Jurkat, Clone E6-1 (cell line): ENCODE data around the gene NSL1.
"Not testable (repeated sequence)": the region's sequence is repeated elsewhere in the genome, so short reads cannot be mapped to it uniquely, and the experiment has no call there.

Experiments
- DNase-seq: peaks from one replicate; pipeline ENCODE4 v3.0.0-alpha.2; 2011; ENCODE audit warnings: low read depth, low spot score
- H3K4me3 ChIP-seq: 2 replicates; pipeline ENCODE4 v1.5.1; 2011; ENCODE audit warnings: mild to moderate bottlenecking, low read length, control low read depth, moderate library complexity

NSL1 gene

DNA sequence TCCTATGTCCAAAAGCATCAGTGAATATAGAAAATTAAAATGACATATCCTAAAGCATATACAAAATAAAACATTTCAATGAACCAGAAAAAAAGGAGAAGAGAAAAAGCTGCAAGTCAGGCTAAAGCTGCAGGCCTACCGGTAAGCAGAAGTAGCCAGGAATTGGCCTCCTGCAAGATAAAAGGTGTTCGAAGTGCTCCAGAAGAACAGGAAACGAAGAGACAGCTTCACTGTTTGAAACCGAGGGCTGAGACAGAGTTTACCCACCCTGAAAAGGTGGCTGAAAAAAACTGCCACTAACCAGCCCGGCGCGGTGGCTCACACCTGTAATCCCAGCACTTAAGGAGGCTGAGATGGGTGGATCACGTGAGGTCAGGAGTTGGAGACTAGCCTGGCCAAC is 37.4 kb downstream of the NSL1 start:
- peak; percentile 76 for DNase-seq
- peak overlapping the region; percentile 17 for H3K4me3 ChIP-seq

DNA sequence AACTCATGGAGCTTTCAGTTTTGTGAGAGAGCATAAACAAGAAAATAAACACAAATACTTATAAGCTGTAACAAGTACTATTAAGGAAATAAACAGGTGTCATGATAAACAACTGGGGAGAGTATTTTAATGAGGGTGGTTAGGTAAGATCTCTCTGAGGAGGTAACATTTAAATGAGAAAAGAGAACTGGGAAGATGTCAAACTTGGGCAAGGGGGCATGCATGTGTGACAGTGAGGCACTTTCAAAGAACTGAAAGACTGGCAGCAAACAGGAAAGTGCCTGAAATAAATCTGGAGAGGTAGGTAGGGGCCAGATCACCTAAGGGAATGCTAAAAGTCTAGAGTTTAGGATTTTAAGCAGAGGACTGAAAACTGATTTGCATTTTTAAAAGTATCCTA is 37.8 kb downstream of the NSL1 start:
- H3K4me3 ChIP-seq = peak overlapping the region; percentile 17
- DNase-seq = no peak

DNA sequence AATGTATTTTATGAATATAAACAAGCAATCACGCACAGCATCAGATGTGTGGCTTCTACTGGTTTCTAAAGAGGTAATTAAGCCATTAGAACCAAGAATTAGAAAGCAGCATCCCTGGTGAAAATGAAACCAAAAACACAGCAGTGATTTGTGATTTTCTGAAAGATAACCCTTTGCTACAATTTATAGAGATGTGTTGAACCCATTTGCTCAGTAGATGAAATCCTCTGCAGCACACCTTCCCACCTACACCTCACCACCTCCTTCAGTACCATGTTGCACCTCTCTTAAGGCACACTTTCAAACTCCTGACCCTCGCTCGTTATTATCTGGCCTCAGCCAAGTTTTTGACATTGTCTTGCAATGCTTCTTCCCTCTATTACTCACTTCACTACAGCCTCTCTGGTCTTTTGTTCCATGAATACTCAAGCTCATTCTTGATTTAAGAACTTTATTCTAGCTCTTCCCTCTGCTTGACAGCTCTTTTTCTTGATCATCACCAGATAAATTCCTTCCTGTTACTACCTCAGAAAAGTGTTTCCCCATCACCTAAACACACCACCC is 38.6 kb downstream of the NSL1 start:
- H3K4me3 ChIP-seq = no peak overlapping the region
- no peak for DNase-seq

DNA sequence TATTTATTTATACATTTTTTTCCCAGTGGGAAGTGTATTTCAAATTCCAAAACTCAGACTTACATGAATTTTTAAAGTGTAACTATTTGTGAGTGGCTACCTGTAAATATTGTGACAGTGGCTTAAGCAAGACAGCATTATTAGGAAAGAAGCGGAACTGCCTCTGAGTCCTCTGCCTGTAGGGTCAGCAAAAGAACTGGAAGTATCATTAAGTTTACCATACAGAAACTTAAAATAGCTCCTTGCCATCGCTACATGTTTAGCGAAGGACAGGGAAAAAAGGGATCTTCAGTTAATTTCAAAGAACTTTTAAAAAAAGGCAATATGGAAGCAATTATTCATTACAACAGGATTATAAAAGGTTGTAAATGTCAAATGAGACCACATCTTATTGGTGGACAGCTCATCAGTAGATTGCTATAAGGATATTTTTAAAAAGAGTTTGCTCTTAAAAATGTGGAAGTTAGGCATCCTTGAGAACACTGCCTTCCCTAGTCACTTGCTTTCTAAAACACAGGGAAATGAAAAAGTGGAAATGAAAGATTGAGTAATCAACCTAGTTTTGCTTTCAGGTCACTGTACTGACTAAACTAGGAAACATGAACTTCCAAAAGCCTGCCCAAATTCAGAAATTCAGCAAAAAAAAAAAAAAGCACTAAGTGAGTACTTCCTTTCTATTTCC is 39.2 kb downstream of the NSL1 start:
- no peak overlapping the region for H3K4me3 ChIP-seq
- no peak for DNase-seq

DNA sequence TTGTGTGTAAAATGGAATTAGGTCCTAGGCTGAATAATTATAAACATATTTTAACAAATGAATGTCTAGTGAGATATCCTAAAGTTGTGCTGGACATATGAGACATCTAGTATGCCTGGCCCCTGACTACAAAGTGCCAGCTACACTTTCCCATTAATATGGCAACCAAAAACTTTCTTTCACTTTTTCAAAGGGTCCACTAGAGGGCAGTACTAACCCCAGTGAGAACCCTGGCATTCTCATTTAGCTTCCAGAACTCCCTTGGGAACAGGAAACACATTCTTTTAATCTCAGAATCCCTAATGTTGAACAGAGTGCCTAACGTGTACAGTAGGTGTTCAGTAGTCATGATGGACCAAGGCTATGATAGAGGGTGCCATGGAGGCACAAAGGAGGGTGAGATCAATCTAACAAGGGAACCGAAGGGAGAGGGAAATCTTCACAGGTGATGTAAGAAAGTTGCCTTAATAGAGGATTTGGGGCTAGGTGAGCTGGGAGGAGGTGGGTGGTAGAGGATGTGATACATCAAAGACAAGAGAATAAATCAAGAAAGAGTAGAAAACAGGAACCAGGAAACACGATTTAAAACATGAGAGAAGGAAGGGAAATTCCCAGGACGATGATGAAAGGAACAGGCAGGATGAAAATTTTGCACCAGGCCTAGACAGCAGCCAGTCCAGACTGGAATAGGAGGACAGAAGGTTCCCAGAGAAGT is 41.6 kb downstream of the NSL1 start:
- H3K4me3 ChIP-seq = no peak overlapping the region
- DNase-seq = no peak

DNA sequence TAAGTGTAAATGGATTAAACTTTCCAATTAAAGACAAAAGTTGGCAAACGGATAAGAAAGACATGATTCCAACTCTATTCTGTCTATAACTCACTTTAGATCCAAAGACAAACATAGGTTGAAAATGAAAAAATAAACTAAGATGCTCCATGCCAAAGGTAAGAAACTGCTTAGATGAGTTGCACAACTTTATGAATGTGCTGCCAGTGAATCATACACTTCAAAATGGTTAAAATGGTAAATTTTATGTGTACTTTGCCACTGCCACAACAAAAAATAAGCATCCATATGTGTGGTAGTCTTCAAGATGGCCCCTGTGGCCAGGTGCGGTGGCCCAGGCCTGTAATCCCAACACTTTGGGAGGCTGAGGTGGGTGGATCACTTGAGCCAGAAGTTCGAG is 45.0 kb downstream of the NSL1 start:
- no peak for DNase-seq
- H3K4me3 ChIP-seq = no peak overlapping the region

DNA sequence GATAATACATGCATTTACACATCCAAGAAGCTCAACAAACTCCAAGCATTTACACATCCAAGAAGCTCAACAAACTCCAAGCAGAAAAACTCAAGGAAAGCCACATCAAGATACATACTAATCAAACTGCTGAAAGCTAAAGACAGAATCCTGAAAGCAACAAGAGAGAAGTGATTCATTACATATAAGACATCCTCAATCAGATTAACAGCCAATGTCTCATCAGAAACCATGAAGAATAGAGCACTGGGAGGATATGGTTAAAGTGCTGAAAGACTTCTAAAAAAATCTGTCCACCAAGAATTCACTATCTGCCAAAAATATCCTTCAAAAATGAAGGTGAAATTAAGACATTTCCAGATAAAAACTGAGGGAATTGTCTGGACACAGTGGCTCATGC is 46.3 kb downstream of the NSL1 start:
- DNase-seq = no peak

DNA sequence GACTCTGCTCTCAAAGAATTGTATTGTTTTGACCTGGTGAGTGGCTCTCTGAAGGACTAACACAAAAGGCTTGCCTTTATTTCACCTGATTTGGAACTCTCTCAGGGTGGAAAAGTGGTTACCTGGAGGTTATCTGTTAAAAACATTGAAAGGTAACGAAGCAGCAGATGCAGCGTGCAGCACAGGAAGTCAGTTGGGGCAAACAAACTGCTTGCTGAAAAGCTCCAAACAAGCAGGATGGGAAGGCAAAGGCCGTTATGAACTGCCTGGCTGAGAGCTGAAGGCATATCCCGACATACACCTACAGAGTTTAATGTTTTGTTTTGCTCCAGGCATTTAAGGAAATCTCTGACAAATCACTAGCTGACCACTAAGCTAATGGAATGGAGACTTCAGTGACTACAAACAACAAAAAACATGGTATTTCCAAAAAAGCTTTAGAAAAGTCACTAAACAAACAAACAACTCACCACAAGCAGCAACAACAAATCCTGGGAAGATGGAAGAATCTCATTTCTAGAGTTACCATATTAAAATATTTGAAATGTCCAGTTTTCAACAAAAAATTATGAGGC is 47.6 kb downstream of the NSL1 start:
- H3K4me3 ChIP-seq = peak overlapping the region; percentile 4; the same call in 1 of the 2 replicates

More for the DNA sequence above, 46.3 kb downstream of the NSL1 start:
- H3K4me3 ChIP-seq = no peak overlapping the region

DNA sequence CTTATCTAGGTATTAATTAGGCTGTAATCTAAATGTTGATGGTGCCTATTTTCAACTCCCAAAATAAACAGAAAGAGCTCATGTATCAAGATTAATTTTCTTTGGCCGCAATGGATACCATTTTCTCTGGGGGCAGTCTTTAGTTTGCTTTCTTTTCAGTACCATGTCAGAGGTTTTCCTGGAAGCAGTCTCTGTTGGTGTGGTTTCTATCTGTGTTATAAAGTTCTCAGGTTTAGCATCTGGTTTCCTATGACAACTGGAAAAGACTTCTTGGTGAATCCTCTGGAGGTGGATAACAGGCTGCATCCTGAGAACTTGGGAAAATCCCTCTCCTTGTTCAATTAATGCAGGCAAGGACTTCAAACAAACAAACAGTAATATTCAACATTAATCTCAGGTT is 53.2 kb downstream of the NSL1 start:
- H3K4me3 ChIP-seq = no peak overlapping the region
- DNase-seq = no peak

More for the DNA sequence above, 47.6 kb downstream of the NSL1 start:
- DNase-seq = peak; percentile 74

DNA sequence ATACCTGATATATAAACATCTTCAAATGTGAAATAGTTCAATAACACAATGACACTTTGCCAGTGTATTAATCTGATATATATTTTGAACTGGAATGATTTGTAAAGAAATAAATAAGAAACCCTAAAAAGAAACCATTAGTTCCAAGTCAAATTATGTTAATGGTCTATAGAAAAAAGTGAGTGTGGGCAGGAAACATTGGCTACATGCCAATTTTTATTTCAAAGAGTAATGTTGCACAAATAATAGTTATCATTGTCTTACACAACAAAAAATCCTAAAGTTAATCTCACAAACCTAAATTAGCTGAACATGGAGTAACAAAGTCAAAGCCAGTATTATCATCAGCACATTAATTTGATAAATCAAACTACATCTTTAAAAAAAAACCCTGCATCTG is 54.0 kb downstream of the NSL1 start:
- no peak for DNase-seq
- no peak overlapping the region for H3K4me3 ChIP-seq

DNA sequence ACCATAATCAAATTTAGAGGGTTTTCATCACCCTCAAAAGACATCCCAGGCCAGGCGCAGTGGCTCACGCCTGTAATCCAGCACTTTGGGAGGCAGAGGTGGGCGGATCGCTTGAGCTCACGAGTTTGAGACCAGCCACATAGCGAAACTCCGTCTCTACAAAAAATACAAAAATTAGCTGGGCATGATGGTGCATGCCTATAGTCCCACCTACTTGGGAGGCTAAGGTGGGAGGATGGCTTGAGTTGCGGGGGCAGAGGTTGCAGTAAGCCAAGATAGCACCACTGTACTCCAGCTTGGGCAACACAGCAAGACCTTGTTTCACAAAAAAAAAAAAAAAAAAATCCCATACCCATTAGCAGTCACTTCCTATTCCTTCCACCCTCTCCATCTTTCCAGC is 58.5 kb downstream of the NSL1 start:
- H3K4me3 ChIP-seq = no peak overlapping the region
- no peak for DNase-seq

DNA sequence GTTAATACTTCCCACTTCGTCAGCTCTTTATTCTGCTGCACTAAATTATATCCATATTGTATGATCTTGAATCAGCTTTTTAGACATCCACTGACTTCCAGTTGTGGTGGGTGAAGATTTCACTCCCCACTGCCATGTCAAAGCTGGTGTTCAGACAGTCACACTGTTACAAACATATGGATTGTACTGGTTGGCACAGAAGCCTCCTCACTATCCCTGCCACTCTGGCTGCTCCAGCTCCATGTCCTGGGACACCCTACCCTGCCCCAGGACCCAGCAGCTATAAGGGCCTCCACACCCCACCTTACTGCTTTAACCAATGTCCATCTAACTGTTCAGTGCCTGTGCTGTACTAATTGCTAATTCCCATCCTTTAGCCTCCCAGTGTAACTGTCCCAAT is 59.9 kb downstream of the NSL1 start:
- DNase-seq = no peak
- H3K4me3 ChIP-seq = no peak overlapping the region

DNA sequence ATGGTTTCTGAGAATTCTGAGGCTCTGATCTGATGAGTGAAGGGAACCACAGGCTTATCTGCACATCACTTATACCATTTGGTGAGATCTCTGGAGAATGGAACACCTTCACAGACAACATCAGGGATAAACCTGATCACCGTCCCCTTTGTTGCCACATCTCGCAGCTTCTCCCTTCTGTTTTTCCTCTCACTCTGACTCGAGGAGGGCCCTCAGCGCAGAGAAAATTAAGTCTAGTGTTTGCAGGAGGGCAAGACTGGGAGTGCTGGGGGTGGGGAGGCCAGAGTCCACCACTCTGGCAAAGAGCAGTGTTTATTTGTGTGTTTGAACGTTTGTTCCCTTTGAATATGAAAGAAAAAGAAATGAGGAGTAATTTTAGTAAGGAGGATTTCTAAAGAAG is 63.0 kb downstream of the NSL1 start:
- no peak overlapping the region for H3K4me3 ChIP-seq
- no peak for DNase-seq

DNA sequence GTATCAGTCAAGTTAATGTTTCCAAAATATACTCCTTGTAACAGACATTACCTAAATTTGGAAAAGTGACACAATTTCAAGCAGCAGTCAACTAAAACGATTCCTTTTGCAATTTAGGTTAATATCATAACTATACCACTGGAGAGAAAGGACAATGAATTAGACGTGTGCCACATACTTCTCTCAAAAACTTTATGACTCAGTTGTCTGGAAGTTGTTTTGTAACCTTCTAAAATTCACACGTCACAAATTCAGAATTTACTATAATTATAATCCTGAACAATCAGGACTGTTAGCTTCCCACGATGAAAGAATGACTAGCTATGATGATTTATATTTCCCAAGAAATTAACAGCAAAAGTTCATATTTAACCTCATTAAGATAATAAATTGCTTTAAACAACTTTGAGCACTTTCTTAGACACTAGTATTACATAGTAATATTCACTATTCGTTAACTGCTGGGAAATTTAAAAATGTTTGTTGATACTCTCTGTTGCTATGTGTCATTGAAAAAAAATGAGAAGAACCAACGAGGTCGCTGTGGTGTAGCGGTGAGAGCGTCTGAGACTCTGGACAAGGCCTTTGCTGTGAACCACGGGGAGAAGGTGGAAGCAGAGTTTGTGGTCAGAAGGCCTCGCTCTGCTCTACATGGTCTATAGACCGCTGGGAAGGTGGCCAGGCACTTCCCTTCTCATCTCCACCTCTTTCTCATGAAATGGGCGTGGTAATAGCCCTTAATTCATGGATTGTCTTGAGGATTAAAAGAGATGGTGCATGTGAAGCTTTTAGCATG is 64.0 kb downstream of the NSL1 start:
- no peak for DNase-seq
- no peak overlapping the region for H3K4me3 ChIP-seq

DNA sequence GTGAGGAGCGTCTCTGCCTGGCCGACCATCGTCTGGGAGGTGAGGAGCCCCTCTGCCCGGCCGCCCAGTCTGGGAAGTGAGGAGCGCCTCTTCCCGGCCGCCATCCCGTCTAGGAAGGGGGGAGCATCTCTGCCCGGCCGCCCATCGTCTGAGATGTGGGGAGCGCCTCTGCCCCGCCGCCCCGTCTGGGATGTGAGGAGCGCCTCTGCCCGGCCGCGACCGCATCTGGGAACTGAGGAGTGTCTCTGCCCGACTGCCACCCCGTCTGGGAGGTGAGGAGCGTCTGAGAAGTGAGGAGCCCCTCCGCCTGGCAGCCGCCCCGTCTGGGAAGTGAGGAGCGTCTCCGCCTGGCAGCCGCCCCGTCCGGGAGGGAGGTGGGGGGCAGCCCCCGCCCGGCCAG is 66.9 kb downstream of the NSL1 start:
- not testable (repeated sequence) for DNase-seq, H3K4me3 ChIP-seq

DNA sequence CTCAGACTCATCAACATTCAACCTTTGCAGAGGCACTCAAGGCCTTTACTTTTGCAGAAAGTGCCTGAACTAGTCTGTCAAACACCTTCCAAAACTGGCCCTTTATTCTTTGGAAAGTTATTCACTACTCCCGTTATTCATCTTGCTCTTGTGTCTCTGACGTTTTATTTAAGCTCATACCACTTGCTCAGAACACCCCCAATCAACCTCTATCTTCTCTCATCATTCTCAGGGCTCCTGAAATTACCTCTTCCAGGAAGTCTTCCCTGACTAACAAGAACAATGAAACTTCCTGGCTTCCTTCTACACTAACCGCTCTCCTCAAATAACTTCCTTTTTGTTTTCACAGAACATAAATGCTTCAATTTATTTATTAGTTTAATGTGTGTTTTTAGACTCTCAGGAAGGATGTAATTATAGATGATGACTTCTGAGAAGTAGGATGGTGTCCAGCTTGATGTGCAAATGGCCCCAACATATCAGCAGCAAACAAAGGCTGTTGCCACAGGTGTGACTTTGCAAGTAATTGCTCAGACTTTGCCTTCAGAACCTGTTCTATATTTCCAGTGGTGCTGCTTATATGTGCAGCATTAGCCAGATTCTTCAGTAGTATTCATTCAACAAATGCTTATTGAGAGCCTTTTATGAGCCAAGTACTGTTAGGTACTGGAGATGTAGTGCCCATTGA is 69.2 kb downstream of the NSL1 start:
- H3K4me3 ChIP-seq = no peak overlapping the region
- DNase-seq = no peak

DNA sequence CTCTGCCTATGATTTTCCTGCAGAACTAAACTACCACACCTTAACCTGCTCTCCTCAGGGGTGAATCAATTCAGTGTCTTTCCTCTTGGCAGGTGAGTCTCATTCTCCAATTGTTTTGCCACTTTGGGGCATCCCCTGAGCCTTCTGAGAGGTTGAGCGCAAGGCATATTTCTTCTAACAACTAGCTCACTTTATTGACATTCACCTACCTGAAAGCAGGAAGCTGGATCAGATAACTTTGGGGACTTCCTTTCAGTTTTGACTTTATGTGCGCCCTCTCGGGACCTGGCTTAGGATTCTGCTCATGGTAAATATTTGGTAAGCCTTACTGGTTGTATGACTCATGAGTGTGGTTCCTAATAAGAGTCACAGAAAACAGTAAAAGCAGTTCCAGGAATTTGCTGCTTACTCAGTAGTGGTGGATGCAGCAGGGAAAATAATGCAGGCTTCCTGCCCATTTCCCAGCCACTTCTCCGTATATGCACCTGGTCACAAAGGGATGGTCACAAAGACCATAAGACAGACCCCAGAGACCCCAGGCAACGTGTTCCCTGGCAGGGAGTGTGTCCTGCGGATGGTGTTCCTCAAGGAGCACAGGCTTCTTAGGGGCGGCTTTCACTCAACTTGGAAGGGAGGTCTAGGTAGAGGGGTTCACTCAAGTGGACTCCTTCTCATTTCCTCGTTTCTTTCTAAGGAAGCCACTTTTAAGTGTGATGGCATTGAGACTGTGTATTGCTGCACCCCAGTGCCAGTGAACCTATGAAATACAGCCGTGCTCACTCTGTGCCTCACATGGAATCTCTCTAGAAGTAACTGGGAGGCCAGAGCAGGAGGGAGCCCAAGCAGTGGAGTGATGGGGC is 70.0 kb downstream of the NSL1 start:
- no peak overlapping the region for H3K4me3 ChIP-seq
- no peak for DNase-seq

DNA sequence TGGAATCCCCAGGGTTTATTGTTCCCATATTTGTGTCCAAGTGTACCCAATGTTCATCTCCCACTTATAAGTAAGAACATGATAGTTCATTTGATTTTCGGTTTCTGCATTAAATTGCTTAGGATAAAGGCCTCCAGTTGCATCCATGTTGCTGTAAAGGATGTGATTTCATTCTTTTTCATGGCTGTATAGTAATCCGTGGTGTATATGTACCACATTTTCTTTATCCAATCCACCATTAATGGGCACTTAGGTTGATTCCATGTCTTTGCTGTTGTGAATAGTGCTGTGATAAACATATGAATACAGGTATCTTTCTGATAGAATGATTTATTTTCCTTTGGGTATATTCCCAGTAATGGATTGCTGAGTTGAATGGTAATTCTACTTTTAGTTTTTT is 71.9 kb downstream of the NSL1 start:
- no peak overlapping the region for H3K4me3 ChIP-seq
- DNase-seq = no peak
